GM12892 (cell line): Measurements from ENCODE around the gene GPR146.
A peak's percentile ranks its signal among the peaks of the same experiment; 100 is the strongest.

Source experiments
- POLR2A ChIP-seq: IDR thresholded peaks from 2 replicates; pipeline ENCODE4 v1.6.1; 2011; ENCODE audit warnings: low read depth, low read length, control low read depth
- POLR2AphosphoS5 ChIP-seq: IDR thresholded peaks from 2 replicates; pipeline ENCODE4 v1.6.1; 2011; ENCODE audit warnings: low read depth, low read length, control low read depth

- TF ChIP-seq POLR2A (peak; percentile 47; the same call in 1 of the 2 replicates), POLR2AphosphoS5 (no peak)
These were observed 35.5 kb upstream of the GPR146 start for GRCh38 chr7:1008733-1009363.
